ENCODE data around the gene ASTN1.

ASTN1 gene

GRCh38 chr1:177048314-177049069 lies 116.0 kb downstream of the ASTN1 start:
- H3K36me3 ChIP-seq (ENCODE audit: control insufficient read depth, insufficient read depth, low read length), result no peaks in the 10 kb centered on the region
- no peak for DNase-seq (ENCODE audit: extremely low read depth, insufficient read length)
- no peak overlapping the region for H3K4me3 ChIP-seq (replicated peaks; ENCODE audit: low read depth, low read length)
- peaks cover 1% of the 10 kb centered on the region for H3K27me3 ChIP-seq (replicated peaks; ENCODE audit: control insufficient read depth, insufficient read depth, low read length)
- TF ChIP-seq, protein P1, sequence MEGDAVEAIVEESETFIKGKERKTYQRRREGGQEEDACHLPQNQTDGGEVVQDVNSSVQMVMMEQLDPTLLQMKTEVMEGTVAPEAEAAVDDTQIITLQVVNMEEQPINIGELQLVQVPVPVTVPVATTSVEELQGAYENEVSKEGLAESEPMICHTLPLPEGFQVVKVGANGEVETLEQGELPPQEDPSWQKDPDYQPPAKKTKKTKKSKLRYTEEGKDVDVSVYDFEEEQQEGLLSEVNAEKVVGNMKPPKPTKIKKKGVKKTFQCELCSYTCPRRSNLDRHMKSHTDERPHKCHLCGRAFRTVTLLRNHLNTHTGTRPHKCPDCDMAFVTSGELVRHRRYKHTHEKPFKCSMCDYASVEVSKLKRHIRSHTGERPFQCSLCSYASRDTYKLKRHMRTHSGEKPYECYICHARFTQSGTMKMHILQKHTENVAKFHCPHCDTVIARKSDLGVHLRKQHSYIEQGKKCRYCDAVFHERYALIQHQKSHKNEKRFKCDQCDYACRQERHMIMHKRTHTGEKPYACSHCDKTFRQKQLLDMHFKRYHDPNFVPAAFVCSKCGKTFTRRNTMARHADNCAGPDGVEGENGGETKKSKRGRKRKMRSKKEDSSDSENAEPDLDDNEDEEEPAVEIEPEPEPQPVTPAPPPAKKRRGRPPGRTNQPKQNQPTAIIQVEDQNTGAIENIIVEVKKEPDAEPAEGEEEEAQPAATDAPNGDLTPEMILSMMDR (IDR thresholded peaks at IDR 0.05; ENCODE audit: insufficient read depth, low read length, poor library complexity, severe bottlenecking), result no peak

DNA sequence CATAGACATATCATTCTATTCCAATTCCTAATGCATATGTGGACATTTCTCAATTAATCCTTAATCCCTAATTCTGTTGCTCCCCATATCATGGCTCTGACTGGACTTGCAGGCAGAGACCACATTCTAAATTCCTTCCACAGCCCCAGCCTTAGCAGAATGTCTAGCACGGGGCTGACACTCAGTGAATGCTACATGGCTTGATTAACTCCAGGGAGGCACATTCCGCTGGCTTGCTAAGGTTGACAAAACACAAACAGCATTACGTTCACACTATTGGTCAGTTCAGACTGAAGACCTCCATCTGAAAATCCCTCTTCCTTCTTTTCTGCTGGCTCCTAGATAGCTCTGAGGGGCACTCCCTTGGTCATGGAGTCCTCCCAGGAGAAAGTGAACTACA lies 119.4 kb downstream of the ASTN1 start:
- TF ChIP-seq, protein P1 (IDR thresholded peaks at IDR 0.05; ENCODE audit: insufficient read depth, low read length, poor library complexity, severe bottlenecking), result no peak
- no peak for DNase-seq (ENCODE audit: extremely low read depth, insufficient read length)
- Histone ChIP-seq H3K4me3 (replicated peaks; ENCODE audit: low read depth, low read length) (no peak overlapping the region), H3K36me3 (ENCODE audit: control insufficient read depth, insufficient read depth, low read length) (no peaks in the 10 kb centered on the region), H3K27me3 (replicated peaks; ENCODE audit: control insufficient read depth, insufficient read depth, low read length) (peaks cover 1% of the 10 kb centered on the region)

GRCh38 chr1:177044390-177044789 lies 120.1 kb downstream of the ASTN1 start:
- H3K4me3 ChIP-seq (replicated peaks; ENCODE audit: low read depth, low read length), result no peak overlapping the region
- no peak for DNase-seq (ENCODE audit: extremely low read depth, insufficient read length)
- no peaks in the 10 kb centered on the region for H3K36me3 ChIP-seq (ENCODE audit: control insufficient read depth, insufficient read depth, low read length)
- TF ChIP-seq, protein P1 (IDR thresholded peaks at IDR 0.05; ENCODE audit: insufficient read depth, low read length, poor library complexity, severe bottlenecking), result no peak
- peaks cover 1% of the 10 kb centered on the region for H3K27me3 ChIP-seq (replicated peaks; ENCODE audit: control insufficient read depth, insufficient read depth, low read length)

- TF ChIP-seq, protein P1 (IDR thresholded peaks at IDR 0.05; ENCODE audit: insufficient read depth, low read length, poor library complexity, severe bottlenecking), result no peak
- no peaks in the 10 kb centered on the region for H3K36me3 ChIP-seq (ENCODE audit: control insufficient read depth, insufficient read depth, low read length)
- DNase-seq (ENCODE audit: extremely low read depth, insufficient read length), result no peak
- no peak overlapping the region for H3K4me3 ChIP-seq (replicated peaks; ENCODE audit: low read depth, low read length)
- H3K27me3 ChIP-seq (replicated peaks; ENCODE audit: control insufficient read depth, insufficient read depth, low read length), result peaks cover under 1% of the 10 kb centered on the region; the same call in 1 of the 2 replicates
Observed at GRCh38 chr1:177043597-177043996, 120.9 kb downstream of the ASTN1 start.

DNA sequence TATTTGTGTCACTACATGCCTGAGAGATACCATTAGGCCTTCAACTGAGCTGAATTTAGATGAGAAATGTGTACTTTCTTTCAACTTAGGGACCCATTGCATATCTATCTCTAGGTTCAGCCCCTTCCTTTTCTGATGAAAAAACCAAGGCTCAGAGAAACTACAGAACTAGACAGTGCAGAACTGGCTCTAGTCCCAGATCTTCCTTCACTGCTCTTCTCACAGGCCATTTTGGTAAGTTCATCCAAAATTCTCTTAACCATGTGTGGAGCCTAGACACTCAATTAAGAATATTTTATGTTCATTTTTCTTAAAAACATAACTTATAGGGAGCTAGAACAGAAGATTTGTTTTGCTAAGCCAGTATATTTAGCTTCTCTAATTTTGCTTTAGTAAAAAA lies 128.9 kb downstream of the ASTN1 start:
- DNase-seq (ENCODE audit: extremely low read depth, insufficient read length), result no peak
- TF ChIP-seq, protein P1 (IDR thresholded peaks at IDR 0.05; ENCODE audit: insufficient read depth, low read length, poor library complexity, severe bottlenecking), result no peak
- no peak overlapping the region for H3K4me3 ChIP-seq (replicated peaks; ENCODE audit: low read depth, low read length)
- H3K27me3 ChIP-seq (replicated peaks; ENCODE audit: control insufficient read depth, insufficient read depth, low read length), result no peaks in the 10 kb centered on the region; the same call in 1 of the 2 replicates
- H3K36me3 ChIP-seq (ENCODE audit: control insufficient read depth, insufficient read depth, low read length), result no peaks in the 10 kb centered on the region

Data from GM06990 (cell line).